GM23338 (cell line): ENCODE results near the gene OTUB2.

Source experiments
- CTCF ChIP-seq, 2 experiments: fragments of 200-600 bp in 1 of 2; sonication (generic) in 1 of 2; conservative IDR thresholded peaks; 2 replicates each; pipeline versions ENCODE4 v1.5.1 to v1.6.1; 2016 to 2017; ENCODE audit warnings: antibody characterized with exemption in 2 of 2, low read depth in 2 of 2, mild to moderate bottlenecking in 2 of 2, moderate library complexity in 1 of 2
- EZH2 ChIP-seq: fragments of 200-600 bp; sonication (generic); IDR thresholded peaks from one replicate; pipeline ENCODE4 v1.8.0; 2017; ENCODE audit warnings: antibody characterized with exemption, mild to moderate bottlenecking, low read depth; ENCODE audit not compliant: unreplicated experiment
- POLR2AphosphoS5 ChIP-seq: IDR thresholded peaks from 2 replicates; pipeline ENCODE4 v1.6.1; 2016; ENCODE audit warnings: antibody characterized with exemption, low read depth
- REST ChIP-seq: IDR thresholded peaks from one replicate; pipeline ENCODE4 v1.6.1; 2018; ENCODE audit warnings: antibody characterized with exemption; ENCODE audit not compliant: unreplicated experiment
- ZNF462 ChIP-seq: fragments of 250-450 bp; sonication (Bioruptor Pico); IDR thresholded peaks from 2 replicates; pipeline ENCODE4 v1.5.0; 2020; ENCODE audit warnings: mild to moderate bottlenecking, moderate library complexity

- TF ChIP-seq EZH2 = no peak
- no peak for TF ChIP-seq CTCF (conservative IDR thresholded peaks at IDR 0.05; ENCODE audit: low read depth in 2 of 2)
- TF ChIP-seq ZNF462 (CRISPR knock-in tag) = no peak
- TF ChIP-seq REST = no peak
- TF ChIP-seq POLR2AphosphoS5 = no peak
These were observed 14.1 kb downstream of the OTUB2 start for GRCh38 chr14:94040247-94040646.
